Measurements from ENCODE around the gene VAT1. TPM values are rescaled to one million over a fixed set of nuclear protein-coding genes. Genes with fewer than 3 reads are reported as not detected.

VAT1 gene
- total RNA-seq, 3 donors from 2014 or later = 35.2 to 142 (median 48.7) TPM

GRCh38 chr17:43014649-43015542, 7.3 kb downstream of the VAT1 start:
- intact Hi-C loops (cut with DNase I, micrococcal nuclease) = no loop called here
- no peaks in the 10 kb centered on the region for H3K36me3 ChIP-seq (ENCODE audit: low read depth)

GRCh38 chr17:43014020-43014648, 8.1 kb downstream of the VAT1 start:
- H3K36me3 ChIP-seq (ENCODE audit: low read depth) = no peaks in the 10 kb centered on the region
- H3K4me1 ChIP-seq (ENCODE audit: low read depth) = peaks cover 21% of the 10 kb centered on the region
- no peak for ATAC-seq
- no peaks in the 10 kb centered on the region for H3K9me3 ChIP-seq
- no peak overlapping the region for H3K4me3 ChIP-seq
- TF ChIP-seq CTCF (IDR thresholded peaks at IDR 0.05) = no peak
- intact Hi-C loops (cut with DNase I, micrococcal nuclease) = no loop called here
- DNase-seq = no peak

More at GRCh38 chr17:43014649-43015542, 7.3 kb downstream of the VAT1 start:
- H3K9me3 ChIP-seq = no peaks in the 10 kb centered on the region
- DNase-seq (no peak), ATAC-seq (no peak)
- H3K4me3 ChIP-seq = no peak overlapping the region
- TF ChIP-seq CTCF (IDR thresholded peaks at IDR 0.05) = no peak
- peaks cover 25% of the 10 kb centered on the region for H3K4me1 ChIP-seq (ENCODE audit: low read depth)

GRCh38 chr17:43013296-43013695, 8.9 kb downstream of the VAT1 start:
- no peak for TF ChIP-seq CTCF (IDR thresholded peaks at IDR 0.05)
- no peaks in the 10 kb centered on the region for H3K9me3 ChIP-seq
- peaks cover 20% of the 10 kb centered on the region for H3K4me1 ChIP-seq (ENCODE audit: low read depth)
- H3K4me3 ChIP-seq = no peak overlapping the region
- H3K36me3 ChIP-seq (ENCODE audit: low read depth) = no peaks in the 10 kb centered on the region
- intact Hi-C loops (cut with DNase I, micrococcal nuclease) = no loop called here
- ATAC-seq = no peak
- DNase-seq = no peak

GRCh38 chr17:43011728-43012472, 10.3 kb downstream of the VAT1 start:
- ATAC-seq = no peak
- intact Hi-C loops (cut with DNase I, micrococcal nuclease) = no loop called here
- no peak overlapping the region for H3K4me3 ChIP-seq
- H3K4me1 ChIP-seq (ENCODE audit: low read depth) = peaks cover 20% of the 10 kb centered on the region
- no peaks in the 10 kb centered on the region for H3K36me3 ChIP-seq (ENCODE audit: low read depth)
- DNase-seq = no peak
- H3K9me3 ChIP-seq = no peaks in the 10 kb centered on the region
- TF ChIP-seq CTCF (IDR thresholded peaks at IDR 0.05) = no peak

- Histone ChIP-seq H3K36me3 (ENCODE audit: low read depth) (no peaks in the 10 kb centered on the region), H3K4me3 (peak overlapping the region; percentile 17), H3K4me1 (ENCODE audit: low read depth) (peaks cover 26% of the 10 kb centered on the region), H3K9me3 (no peaks in the 10 kb centered on the region)
- ATAC-seq (peak; percentile 86), DNase-seq (peak in 1 of 3 donors; percentile 85)
- intact Hi-C loops (cut with DNase I, micrococcal nuclease) = no loop called here
- TF ChIP-seq CTCF (IDR thresholded peaks at IDR 0.05) = no peak
Measured at GRCh38 chr17:43010667-43011308, 11.4 kb downstream of the VAT1 start.

Measured in mucosa of descending colon (tissue), 3 donors.